Stimulated activated naive CD8-positive, alpha-beta T cell treated with anti-CD3 and anti-CD28 coated beads, Interleukin-15, Interleukin-2, amounts not matched to agents 100 U/mL and 50 U/mL, for 24 hours (primary cell): ENCODE results near the gene IL22RA1.

Experiments
- ATAC-seq: fragments of 150-1000 bp; cut with Tn5 transposase; one replicate; pipeline ENCODE4 v1.10.0; 2021
- DNase-seq: peaks from one replicate; pipeline ENCODE4 v3.0.0; 2021

Gene IL22RA1

DNA sequence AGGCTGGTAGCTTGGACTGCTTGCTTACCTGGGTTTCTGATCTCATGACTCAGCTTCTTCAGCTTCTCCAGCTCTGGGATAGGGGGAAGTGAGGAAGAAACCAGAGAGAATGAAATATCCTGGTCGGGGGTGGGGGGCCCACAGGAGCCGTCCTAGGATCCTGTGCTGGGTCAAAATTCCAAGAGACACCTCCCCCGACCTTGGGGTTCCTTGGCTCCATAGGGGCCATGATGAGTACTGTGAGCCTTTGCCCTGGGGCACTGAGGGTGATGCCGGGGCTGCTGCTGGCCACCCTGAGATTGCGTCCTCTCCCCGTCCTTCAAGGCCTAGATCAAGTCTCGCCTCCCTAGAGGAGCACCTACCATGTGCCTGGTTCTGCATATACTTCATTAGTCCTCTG, 71.0 kb downstream of the IL22RA1 start:
- no peak for DNase-seq
- ATAC-seq, result no peak

- ATAC-seq, result peak; percentile 74
These were observed 72.0 kb downstream of the IL22RA1 start for GRCh38 chr1:24070821-24071393.

DNA sequence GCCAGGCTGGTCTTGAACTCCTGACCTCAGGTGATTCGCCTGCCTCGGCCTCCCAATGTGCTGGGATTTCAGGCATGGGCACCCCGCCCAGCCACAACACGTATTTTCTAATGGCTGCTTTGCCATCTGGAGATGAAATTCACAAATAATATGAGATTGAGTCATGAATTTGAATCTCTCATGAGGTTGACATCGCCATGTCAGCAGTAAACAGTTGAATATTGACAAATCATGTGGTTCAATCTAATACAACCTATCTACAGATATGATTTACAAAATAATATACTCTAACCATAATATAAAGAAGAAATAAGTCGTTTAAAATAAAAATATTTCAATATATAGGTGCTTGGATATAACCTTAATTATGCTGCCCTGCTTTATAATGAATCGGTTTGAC, 73.1 kb downstream of the IL22RA1 start:
- ATAC-seq (no peak), DNase-seq (no peak)

More at GRCh38 chr1:24070821-24071393, 72.0 kb downstream of the IL22RA1 start:
- DNase-seq, result peak; percentile 82
